ENCODE measurements around the gene MYBPH. TPM values are rescaled to one million over a fixed set of nuclear protein-coding genes. Genes with fewer than 3 reads are reported as not detected.

Gene MYBPH
- total RNA-seq, 1 donor from 2014 or later, result not detected

- intact Hi-C loops (cut with micrococcal nuclease), result no loop called here
These were observed 8.4 kb downstream of the MYBPH start for GRCh38 chr1:203167026-203167912.

DNA sequence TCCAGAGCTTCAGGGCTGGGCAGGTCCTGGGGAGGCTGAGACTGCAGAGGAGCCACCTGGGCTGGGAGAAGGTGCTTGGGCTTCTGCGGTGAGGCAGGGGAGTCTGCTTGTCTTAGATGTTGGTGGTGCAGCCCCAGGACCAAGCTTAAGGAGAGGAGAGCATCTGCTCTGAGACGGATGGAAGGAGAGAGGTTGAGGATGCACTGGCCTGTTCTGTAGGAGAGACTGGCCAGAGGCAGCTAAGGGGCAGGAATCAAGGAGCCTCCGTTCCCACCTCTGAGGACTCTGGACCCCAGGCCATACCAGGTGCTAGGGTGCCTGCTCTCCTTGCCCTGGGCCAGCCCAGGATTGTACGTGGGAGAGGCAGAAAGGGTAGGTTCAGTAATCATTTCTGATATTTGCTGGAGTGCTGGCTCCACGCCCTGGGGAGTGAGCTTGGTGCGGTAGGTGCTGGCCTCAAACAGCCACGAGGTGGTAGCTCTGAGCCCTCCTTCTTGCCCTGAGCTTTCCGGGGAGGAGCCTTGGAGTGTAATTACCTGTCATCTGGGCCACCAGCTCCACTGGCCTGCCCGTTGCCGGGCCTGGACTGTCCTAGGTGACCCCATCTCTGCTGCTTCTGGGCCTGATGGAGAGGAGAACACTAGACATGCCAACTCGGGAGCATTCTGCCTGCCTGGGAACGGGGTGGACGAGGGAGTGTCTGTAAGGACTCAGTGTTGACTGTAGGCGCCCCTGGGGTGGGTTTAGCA, 9.3 kb downstream of the MYBPH start:
- intact Hi-C loops (cut with micrococcal nuclease), result no loop called here

DNA sequence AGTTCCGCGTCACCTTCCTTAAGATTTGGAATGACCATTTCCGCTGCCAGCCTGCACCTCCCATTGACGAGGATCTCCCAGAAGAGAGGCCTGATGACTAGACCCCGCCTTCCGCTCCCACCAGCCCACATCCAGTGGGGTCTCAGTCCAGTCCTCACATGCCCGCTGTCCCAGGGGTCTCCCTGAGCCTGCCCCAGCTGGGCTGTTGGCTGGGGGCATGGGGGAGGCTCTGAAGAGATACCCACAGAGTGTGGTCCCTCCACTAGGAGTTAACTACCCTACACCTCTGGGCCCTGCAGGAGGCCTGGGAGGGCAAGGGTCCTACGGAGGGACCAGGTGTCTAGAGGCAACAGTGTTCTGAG, 9.8 kb downstream of the MYBPH start:
- intact Hi-C loops (cut with micrococcal nuclease), result no loop called here

DNA sequence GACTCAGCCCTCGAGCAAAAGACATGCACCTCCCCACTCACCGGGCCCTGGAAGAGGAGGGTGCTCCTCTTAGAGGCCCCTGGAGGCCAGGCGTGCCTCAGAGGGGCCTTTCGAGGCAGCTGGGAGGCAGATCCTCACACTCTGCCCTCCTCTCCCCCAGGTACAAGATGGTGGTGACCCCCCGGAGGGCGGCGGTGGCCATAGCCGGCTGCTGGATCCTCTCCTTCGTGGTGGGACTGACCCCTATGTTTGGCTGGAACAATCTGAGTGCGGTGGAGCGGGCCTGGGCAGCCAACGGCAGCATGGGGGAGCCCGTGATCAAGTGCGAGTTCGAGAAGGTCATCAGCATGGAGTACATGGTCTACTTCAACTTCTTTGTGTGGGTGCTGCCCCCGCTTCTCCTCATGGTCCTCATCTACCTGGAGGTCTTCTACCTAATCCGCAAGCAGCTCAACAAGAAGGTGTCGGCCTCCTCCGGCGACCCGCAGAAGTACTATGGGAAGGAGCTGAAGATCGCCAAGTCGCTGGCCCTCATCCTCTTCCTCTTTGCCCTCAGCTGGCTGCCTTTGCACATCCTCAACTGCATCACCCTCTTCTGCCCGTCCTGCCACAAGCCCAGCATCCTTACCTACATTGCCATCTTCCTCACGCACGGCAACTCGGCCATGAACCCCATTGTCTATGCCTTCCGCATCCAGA, 10.4 kb downstream of the MYBPH start:
- intact Hi-C loops (cut with micrococcal nuclease), result no loop called here

GRCh38 chr1:203163891-203164635, 11.6 kb downstream of the MYBPH start:
- intact Hi-C loops (cut with micrococcal nuclease), result no loop called here

DNA sequence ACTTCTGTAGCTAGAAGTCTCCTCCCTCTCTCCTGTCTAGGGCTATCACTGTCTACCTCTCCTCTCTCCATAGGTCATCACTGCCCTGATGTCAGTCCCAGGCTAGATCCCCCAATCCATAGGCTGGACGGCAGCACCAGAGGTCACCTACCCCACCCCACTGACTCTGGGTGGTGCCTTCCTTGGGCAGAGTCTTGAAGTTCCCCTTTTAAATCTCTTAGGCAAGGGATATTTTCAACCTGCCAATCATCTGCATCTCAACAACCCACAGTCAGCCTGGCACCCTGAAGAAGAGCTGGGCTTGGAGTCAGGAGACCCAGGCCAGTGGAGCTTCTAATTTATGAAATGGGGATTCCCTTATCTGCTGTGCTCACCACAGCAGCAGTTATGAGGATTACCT, 13.2 kb downstream of the MYBPH start:
- intact Hi-C loops (cut with micrococcal nuclease), result no loop called here

DNA sequence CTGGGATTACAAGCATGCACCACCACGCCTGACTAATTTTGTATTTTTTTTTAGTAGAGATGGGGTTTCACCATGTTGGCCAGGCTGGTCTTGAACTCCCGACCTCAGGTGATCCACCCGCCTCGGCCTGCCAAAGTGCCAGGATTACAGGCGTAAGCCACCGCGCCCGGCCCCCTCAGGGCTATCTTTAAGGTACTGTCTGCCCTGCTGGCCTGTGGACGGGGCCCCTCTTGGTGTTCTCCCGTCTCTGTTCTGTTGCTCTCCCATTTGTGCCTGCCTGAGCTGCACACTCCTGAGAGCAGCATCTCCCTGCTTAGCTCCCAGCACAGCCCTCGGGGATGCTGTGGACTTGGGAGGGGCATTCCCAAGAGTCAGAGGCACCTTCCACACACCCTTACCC, 13.9 kb downstream of the MYBPH start:
- intact Hi-C loops (cut with micrococcal nuclease), result no loop called here

GRCh38 chr1:203161175-203161574, 14.5 kb downstream of the MYBPH start:
- intact Hi-C loops (cut with micrococcal nuclease), result no loop called here

- intact Hi-C loops (cut with micrococcal nuclease), result no loop called here
These were observed 15.8 kb downstream of the MYBPH start for GRCh38 chr1:203159844-203160243.

DNA sequence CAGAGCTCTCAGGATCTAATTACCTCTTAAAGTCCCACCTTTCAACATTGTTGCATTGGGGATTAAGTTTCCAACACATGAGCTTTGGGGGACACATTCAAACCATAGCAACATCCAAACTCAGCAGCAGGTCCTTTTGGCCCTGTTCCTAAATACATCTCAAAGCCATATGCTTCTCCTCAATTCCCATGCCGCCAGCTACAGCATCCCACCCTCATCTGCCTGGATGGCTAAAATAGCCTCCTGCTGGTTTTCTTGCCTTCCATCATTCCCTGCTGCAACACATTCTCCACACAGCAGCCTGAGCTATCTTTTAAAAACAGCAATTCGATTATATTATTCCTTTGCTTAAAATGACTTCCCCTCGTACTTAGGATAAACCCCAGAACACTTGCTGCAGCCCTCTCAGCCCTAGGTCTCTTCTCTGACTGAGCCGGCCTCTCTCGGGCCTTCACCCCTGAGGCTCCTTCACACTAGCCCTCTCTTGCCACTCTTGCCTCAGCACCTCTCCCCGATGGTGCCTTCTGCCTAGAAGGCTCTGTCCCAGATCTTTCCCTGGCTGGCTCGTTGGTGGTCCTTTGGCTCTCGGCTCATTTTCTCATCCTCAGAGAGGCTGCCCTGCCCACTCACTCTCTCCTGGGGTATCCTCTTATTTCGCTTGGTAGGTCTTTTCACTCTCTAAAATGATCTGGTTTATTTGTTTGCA, 16.5 kb downstream of the MYBPH start:
- intact Hi-C loops (cut with micrococcal nuclease), result no loop called here

- intact Hi-C loops (cut with micrococcal nuclease), result no loop called here
These were observed 17.2 kb downstream of the MYBPH start for GRCh38 chr1:203158423-203158822.

GRCh38 chr1:203156280-203156679, 19.3 kb downstream of the MYBPH start:
- intact Hi-C loops (cut with micrococcal nuclease), result no loop called here

DNA sequence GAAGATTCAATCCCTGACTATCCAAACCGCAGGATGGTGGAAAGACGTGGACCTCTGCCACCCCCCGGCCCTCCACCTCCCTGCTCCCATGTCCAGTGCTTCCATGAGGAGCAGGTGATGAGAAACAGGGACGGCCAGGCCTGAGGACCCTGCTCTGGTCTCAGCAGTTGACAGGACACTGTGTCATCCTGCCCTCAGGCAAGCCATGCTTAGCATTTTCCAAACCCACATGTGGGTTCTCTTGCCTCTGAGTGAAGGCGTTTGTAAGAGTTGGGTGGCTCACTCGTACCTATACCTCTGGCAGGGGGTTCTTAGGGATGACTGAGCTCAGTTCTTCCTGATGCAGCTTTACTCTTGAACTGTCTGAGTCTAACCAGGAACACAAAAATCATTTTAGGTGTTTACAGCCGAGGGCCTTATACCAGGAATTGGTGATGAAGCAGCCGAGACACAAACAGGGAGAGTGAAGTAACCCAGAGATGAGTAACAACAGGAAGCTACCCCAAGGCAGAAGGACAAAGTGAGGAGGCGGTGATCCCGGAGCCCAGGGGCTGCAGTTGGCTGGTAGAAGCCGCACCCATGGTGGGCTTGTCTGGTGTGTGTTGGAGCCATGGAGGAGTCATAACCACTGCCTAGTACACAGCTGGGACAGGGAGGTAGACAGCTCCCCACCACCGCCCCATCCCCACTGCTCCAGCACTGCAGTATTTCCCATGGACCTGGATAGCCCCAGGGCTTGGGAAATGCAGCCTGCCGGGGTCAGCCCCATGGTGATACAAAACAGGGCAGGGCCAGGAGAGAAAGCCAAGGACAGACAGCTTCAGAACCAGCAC, 21.4 kb downstream of the MYBPH start:
- intact Hi-C loops (cut with micrococcal nuclease), result no loop called here

GRCh38 chr1:203153051-203153988, 22.3 kb downstream of the MYBPH start:
- intact Hi-C loops (cut with micrococcal nuclease), result no loop called here

- intact Hi-C loops (cut with micrococcal nuclease), result no loop called here
These were observed 23.2 kb downstream of the MYBPH start for GRCh38 chr1:203152158-203153034.

DNA sequence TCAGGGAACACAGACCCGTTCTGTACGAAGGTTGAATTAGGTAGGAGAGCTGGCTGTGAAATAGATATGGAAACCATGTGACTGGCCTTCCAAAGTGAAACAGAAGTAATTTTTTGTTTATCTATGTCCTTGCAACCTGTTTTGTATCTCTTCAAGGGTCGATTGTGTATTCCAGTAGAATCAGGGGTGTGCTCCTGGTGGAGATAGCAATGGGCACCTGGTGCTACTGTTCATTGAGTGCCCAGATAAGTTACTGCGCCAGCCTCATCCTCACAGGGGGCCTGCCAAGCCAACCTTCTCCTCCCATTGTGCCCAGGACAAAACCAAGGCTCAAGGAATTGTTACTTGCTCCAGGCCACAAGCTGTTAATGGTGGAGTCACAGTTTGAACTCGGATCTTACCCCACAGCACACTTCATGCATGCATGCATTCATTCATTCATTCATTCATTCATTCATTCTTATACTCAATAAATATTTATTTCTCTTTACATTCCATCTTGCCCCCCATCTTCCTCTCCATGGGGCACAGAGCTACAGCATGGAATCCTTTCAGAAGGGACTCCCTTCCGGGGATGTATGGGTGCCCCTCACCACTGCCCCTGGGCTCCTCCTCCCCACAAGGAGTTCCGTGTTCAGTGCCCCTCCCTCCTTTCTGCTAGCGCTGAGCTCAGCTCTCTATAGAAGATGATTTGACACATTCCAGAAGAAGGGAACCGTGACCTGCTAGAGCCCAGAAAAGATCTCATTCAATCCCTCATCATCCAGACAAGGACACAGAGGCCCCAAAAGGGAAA, 24.1 kb downstream of the MYBPH start:
- intact Hi-C loops (cut with micrococcal nuclease), result no loop called here
